HG03025 (cell line): ENCODE data around the gene CIAO2A.
"Not testable (repeated sequence)": the region's sequence is repeated elsewhere in the genome, so short reads cannot be mapped to it uniquely, and the experiment has no call there.

Experiments used
- ATAC-seq: cut with Tn5 transposase; IDR thresholded peaks from one replicate; pipeline ENCODE4 v1.9.1; 2021; ENCODE audit warnings: mild to moderate bottlenecking, moderate library complexity; ENCODE audit not compliant: unreplicated experiment, low FRiP score

Gene CIAO2A

GRCh38 chr15:64112073-64112772, 18.6 kb upstream of the CIAO2A start:
- ATAC-seq = no peak

- ATAC-seq = no peak
Measured at GRCh38 chr15:64111679-64112050, 18.0 kb upstream of the CIAO2A start.

GRCh38 chr15:64110950-64111678, 17.5 kb upstream of the CIAO2A start:
- ATAC-seq = no peak

- not testable (repeated sequence) for ATAC-seq
Measured at GRCh38 chr15:64110108-64110701, 16.6 kb upstream of the CIAO2A start.

GRCh38 chr15:64107337-64107736, 13.7 kb upstream of the CIAO2A start:
- no peak for ATAC-seq

- no peak for ATAC-seq
Measured at GRCh38 chr15:64105113-64105704, 11.6 kb upstream of the CIAO2A start.

GRCh38 chr15:64102497-64102896, 8.9 kb upstream of the CIAO2A start:
- ATAC-seq = no peak

- no peak for ATAC-seq
Measured at GRCh38 chr15:64100958-64101357, 7.3 kb upstream of the CIAO2A start.

GRCh38 chr15:64099379-64099778, 5.7 kb upstream of the CIAO2A start:
- ATAC-seq = no peak

GRCh38 chr15:64096668-64097384, 3.2 kb upstream of the CIAO2A start:
- ATAC-seq = no peak

- ATAC-seq = peak; percentile 39
Measured at GRCh38 chr15:64095795-64096667, 2.4 kb upstream of the CIAO2A start, which contains the start of gene SNX1. Gene SNX1, plus strand, starts transcription at chr15:64095982. Its CDS starts 32 bp downstream, at chr15:64096014.

GRCh38 chr15:64095431-64095794, 1.8 kb upstream of the CIAO2A start:
- no peak for ATAC-seq

GRCh38 chr15:64092864-64093626, 593 bp downstream of the CIAO2A start:
- no peak for ATAC-seq

- ATAC-seq = no peak
Measured at GRCh38 chr15:64092075-64092820, 1.4 kb downstream of the CIAO2A start.

- no peak for ATAC-seq
Measured at GRCh38 chr15:64090527-64090926, 3.1 kb downstream of the CIAO2A start.

- ATAC-seq = no peak
Measured at GRCh38 chr15:64089543-64090280, 3.9 kb downstream of the CIAO2A start.

GRCh38 chr15:64082757-64083156, 10.9 kb downstream of the CIAO2A start:
- ATAC-seq = no peak

GRCh38 chr15:64073496-64073895, 20.1 kb downstream of the CIAO2A start:
- not testable (repeated sequence) for ATAC-seq
